Cardiac muscle cell (in vitro differentiated cells and primary cell): Measurements from ENCODE around the gene ACYP2. TPM values are rescaled to one million over a fixed set of nuclear protein-coding genes. Genes with fewer than 3 reads are reported as not detected.

Experiments used
- DNase-seq, 2 donors: peaks; one replicate each; pipeline versions ENCODE4 v3.0.0 to v3.0.0-alpha.2; 2010 to 2017; ENCODE audit warnings: low read depth in 1 of 2, low spot score in 1 of 2
- H3K27ac ChIP-seq: fragments of 200-600 bp; sonication (generic); 2 replicates; pipeline ENCODE4 v1.5.1; 2016
- H3K27me3 ChIP-seq: fragments of 200-600 bp; sonication (generic); 2 replicates; pipeline ENCODE4 v1.6.0; 2016; ENCODE audit warnings: control low read depth
- H3K36me3 ChIP-seq: fragments of 200-600 bp; sonication (generic); 2 replicates; pipeline ENCODE4 v1.5.1; 2016; ENCODE audit warnings: control low read depth
- H3K4me1 ChIP-seq: fragments of 200-600 bp; sonication (generic); 2 replicates; pipeline ENCODE4 v1.8.1; 2017; ENCODE audit warnings: low read depth, mild to moderate bottlenecking, mixed run types
- H3K4me3 ChIP-seq: fragments of 200-600 bp; sonication (generic); 2 replicates; pipeline ENCODE4 v1.5.1; 2016; ENCODE audit warnings: mild to moderate bottlenecking
- H3K9me3 ChIP-seq: fragments of 200-600 bp; sonication (generic); 2 replicates; pipeline ENCODE4 v1.5.1; 2017; ENCODE audit warnings: low read depth, mild to moderate bottlenecking, control low read depth
- CTCF ChIP-seq: IDR thresholded peaks from 2 replicates; pipeline ENCODE4 v1.5.1; 2012; ENCODE audit warnings: low read depth, mild to moderate bottlenecking, low read length
- polyA plus RNA-seq: library from polyadenylated mRNA; unstranded; fragments of >200 nt; fragmentation: Nextera tagmentation; extraction: Ambion mirVana; gene quantifications from 2 replicates; pipeline ENCODE4 v1.2.1, GENCODE V29; 2016
- total RNA-seq: library from RNA; depleted of rRNA; stranded (reverse); fragments of >200 nt; gene quantifications from 2 replicates; pipeline ENCODE4 v1.2.3, GENCODE V29; 2016

ACYP2 gene
- total and polyA plus RNA-seq, 2 experiments from 2014 or later, result 12.6 to 46.8 TPM

- Histone ChIP-seq H3K27me3 (no peaks in the 10 kb centered on the region), H3K4me3 (no peak overlapping the region), H3K4me1 (peaks cover 10% of the 10 kb centered on the region), H3K27ac (no peak overlapping the region), H3K36me3 (no peaks in the 10 kb centered on the region), H3K9me3 (no peaks in the 10 kb centered on the region)
- TF ChIP-seq CTCF, result no peak
- peak in 1 of 2 donors; percentile 50 for DNase-seq
Measured at GRCh38 chr2:54336136-54336976, 220.9 kb downstream of the ACYP2 start.

GRCh38 chr2:54336977-54337255, 221.5 kb downstream of the ACYP2 start:
- Histone ChIP-seq H3K4me1 (peaks cover 11% of the 10 kb centered on the region), H3K27ac (no peak overlapping the region), H3K36me3 (no peaks in the 10 kb centered on the region), H3K9me3 (no peaks in the 10 kb centered on the region), H3K27me3 (no peaks in the 10 kb centered on the region), H3K4me3 (no peak overlapping the region)
- no peak for DNase-seq
- TF ChIP-seq CTCF, result no peak

GRCh38 chr2:54341656-54342055, 226.2 kb downstream of the ACYP2 start:
- peaks cover 30% of the 10 kb centered on the region for H3K4me1 ChIP-seq
- H3K27me3 ChIP-seq, result no peaks in the 10 kb centered on the region
- H3K27ac ChIP-seq, result no peak overlapping the region
- H3K36me3 ChIP-seq, result no peaks in the 10 kb centered on the region
- peak in 1 of 2 donors; percentile 37 for DNase-seq
- peak; percentile 42 for TF ChIP-seq CTCF
- no peaks in the 10 kb centered on the region for H3K9me3 ChIP-seq
- H3K4me3 ChIP-seq, result no peak overlapping the region

- Histone ChIP-seq H3K4me1 (peaks cover 22% of the 10 kb centered on the region), H3K9me3 (no peaks in the 10 kb centered on the region), H3K4me3 (no peak overlapping the region), H3K36me3 (no peaks in the 10 kb centered on the region), H3K27ac (no peak overlapping the region), H3K27me3 (no peaks in the 10 kb centered on the region)
- no peak for TF ChIP-seq CTCF
- DNase-seq, result no peak
Measured at GRCh38 chr2:54342603-54343002, 227.2 kb downstream of the ACYP2 start.

- Histone ChIP-seq H3K9me3 (no peaks in the 10 kb centered on the region), H3K4me3 (no peak overlapping the region), H3K27ac (no peak overlapping the region), H3K36me3 (no peaks in the 10 kb centered on the region), H3K27me3 (no peaks in the 10 kb centered on the region), H3K4me1 (peaks cover 29% of the 10 kb centered on the region)
- TF ChIP-seq CTCF, result no peak
- no peak for DNase-seq
Measured at GRCh38 chr2:54347622-54348021, 232.2 kb downstream of the ACYP2 start.
